ENCODE data around the gene ITSN2.

ITSN2 gene

DNA sequence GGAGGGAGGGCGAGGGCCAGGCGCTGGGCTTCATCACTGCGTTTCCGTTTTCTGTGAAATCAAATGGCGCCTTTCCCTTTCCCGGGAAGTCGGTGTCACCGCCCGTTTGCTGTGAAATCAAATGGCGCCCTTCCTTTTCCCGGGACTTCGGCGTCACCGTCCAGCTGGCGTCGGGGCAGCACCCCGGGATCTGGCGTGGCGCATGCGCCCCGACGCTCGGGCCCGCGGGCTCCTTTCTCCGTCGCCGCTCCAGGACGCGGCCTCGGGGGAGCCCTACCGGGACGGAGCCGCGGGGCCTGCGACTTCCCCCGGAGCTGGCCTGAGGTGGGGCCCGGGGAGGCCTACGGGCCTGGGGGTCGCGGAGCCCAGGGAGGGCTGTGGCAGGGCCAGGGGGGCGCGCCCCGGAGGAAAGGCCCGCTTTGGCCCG lies 185.5 kb downstream of the ITSN2 start, which contains the start of gene FAM228A:
Gene FAM228A (plus strand): TSS at position 203 of the 427 bp plus-strand sequence. CDS start 428 bp downstream, outside the sequence.
- no peak for DNase-seq

DNA sequence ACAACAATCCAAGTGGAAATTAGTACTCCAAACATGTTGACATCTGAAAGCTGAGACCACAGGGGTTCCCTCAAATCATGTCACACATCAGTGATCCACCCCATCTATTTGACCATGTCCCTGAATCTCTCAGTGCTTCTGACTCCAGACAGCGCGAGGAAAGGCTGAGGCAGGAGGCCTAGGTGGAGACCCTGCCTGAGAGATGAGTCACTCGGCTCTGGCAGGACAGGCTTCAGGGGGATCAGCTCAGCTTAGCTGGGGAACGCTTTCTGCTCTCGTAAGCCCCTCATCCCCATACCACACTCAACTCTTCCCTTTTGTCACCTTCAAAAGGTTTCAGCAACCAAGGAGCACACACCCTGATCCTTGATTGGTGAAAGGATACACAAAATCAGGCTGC lies 191.3 kb downstream of the ITSN2 start:
- no peak for DNase-seq

DNA sequence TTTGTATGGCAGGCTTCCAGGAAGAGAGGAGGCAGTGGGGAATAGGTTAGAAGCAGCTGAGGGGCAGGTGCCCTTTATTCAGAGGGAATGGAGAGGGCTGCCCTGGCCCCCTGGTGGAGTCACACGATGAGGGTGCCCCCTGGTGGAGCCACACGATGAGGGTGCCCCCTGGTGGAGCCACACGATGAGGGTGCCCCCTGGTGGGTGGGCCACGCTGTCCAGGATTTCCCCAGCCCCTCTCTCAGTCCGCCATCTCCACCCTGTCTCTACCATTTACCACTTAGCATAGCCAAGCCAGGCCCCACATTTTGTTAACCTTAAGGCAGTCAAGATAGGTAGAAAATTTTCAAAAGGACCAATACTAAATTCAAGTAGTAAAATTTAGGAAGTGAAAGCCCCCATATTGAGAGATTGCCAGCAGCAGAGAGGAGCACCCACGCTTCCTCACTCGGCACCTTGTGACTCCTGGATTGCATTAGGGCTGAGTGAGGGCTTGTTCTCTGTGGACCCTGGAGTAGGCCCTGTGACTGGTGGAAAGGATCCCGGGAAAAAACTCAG lies 195.8 kb downstream of the ITSN2 start:
- no peak for DNase-seq

DNA sequence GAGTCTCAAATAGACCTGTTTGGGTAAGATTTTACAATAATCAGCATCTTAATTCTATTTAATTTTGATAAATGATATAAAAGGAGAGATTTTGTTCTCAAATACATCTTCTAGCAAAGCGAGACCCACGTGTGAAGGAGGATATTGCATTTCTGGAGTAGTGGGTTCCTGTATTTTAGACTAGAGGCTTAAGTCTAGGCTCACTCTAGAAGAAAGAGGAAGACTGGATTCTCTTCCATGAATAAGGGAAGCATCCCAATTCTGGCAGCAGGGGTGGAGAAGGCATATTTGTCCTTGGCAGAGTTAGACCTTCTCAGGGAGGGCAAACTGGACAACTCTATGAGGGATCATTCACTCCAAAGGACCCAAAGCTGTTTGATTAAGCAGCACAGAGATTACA lies 196.7 kb downstream of the ITSN2 start:
- DNase-seq, result no peak

GRCh38 chr2:24163186-24163585 lies 197.2 kb downstream of the ITSN2 start:
- no peak for DNase-seq

DNA sequence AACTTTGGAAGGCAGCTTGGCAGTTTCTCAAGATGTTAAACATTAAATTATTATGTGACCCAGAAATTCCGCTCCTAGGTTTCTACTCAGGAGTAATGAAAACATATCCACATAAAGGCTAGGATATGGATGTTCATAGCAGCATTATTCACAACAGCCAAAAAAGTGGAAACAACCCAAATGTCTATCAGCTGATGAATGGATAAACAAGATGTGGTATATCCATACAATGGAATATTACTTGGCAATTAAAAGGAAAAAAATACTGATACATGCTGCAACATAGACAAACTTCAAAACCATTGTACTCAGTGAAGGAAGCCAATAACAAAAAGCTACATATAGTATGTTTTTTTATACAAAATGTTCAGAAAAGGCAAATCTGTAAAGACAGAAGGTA lies 197.8 kb downstream of the ITSN2 start:
- no peak for DNase-seq

DNA sequence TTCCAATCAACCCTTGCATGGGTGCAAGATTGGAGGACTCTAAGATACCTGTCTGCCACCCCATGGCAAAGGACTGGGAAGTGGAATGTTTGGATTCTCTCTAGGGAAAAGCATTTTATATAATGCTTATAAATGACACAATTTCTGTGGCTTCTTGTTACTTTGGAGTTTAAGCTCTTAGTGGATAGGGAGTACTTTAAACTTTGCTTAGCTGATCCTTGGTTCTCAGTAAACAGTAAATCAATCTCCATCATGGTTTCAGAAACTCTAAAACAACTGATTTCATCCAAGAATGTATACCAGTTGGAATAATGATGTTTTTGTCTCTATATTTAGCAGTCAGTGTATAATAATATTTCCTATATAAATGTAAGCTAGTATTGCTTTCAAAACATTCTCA lies 199.6 kb downstream of the ITSN2 start:
- DNase-seq, result no peak

- DNase-seq, result no peak
These were observed 200.6 kb downstream of the ITSN2 start for GRCh38 chr2:24159708-24160107.

- DNase-seq, result no peak
These were observed 202.2 kb downstream of the ITSN2 start for GRCh38 chr2:24158131-24158530.

- DNase-seq, result no peak
These were observed 206.9 kb downstream of the ITSN2 start for GRCh38 chr2:24153478-24153877.

Data from femur (tissue), 1 donor.